Liver (tissue), 3 donors: Measurements from ENCODE around the gene DNAI1.

Source experiments
- CTCF ChIP-seq: fragments of 150-350 bp; IDR thresholded peaks from 2 replicates; pipeline ENCODE4 v1.5.1; 2017; ENCODE audit warnings: improper control_type of control experiment, low read depth, low read length; ENCODE audit not compliant: missing input control
- JUND ChIP-seq, 2 donors: IDR thresholded peaks; 2 replicates each; pipeline ENCODE4 v1.6.1; 2016; ENCODE audit warnings: antibody characterized with exemption in 2 of 2
- ZBTB33 ChIP-seq: IDR thresholded peaks from 2 replicates; pipeline ENCODE4 v1.6.1; 2016; ENCODE audit warnings: antibody characterized with exemption
- donor health status: healthy.
- donor health status: healthy.

GRCh38 chr9:34446951-34447350 is 11.7 kb upstream of the DNAI1 start:
- TF ChIP-seq ZBTB33, result no peak
- TF ChIP-seq CTCF, result no peak
- TF ChIP-seq JUND (IDR thresholded peaks at IDR 0.05), result no peak
